Activated naive CD4-positive, alpha-beta T cell treated with anti-CD3 and anti-CD28 coated beads, Interleukin-2, amount 10 ng/mL, durations not matched to agents 7 days and 5 days (primary cell): ENCODE data around the gene ANO8.

Experiments
- CTCF ChIA-PET: fragments of 350-600 bp; sonication (Branson Sonifier 250); formaldehyde crosslinking; loops from one replicate; lab custom pipeline; 2021; ENCODE audit warnings: antibody characterized with exemption; lab: Charles Lee
- DNase-seq: peaks from one replicate; pipeline ENCODE4 v3.0.0-alpha.2; 2020
- H3K27ac Mint-ChIP-seq: one replicate; pipeline ENCODE4 v1.8.0; 2021; ENCODE audit warnings: mild to moderate bottlenecking, moderate library complexity, mixed read lengths
- H3K27me3 Mint-ChIP-seq: one replicate; pipeline ENCODE4 v1.8.0; 2021; ENCODE audit warnings: mild to moderate bottlenecking, mixed read lengths
- H3K36me3 Mint-ChIP-seq: one replicate; pipeline ENCODE4 v1.8.0; 2021; ENCODE audit warnings: mixed read lengths
- H3K4me1 Mint-ChIP-seq: one replicate; pipeline ENCODE4 v1.8.0; 2021; ENCODE audit warnings: mixed read lengths
- H3K4me3 Mint-ChIP-seq: one replicate; pipeline ENCODE4 v1.8.0; 2021; ENCODE audit warnings: mild to moderate bottlenecking, moderate library complexity, mixed read lengths
- H3K9me3 Mint-ChIP-seq: one replicate; pipeline ENCODE4 v1.8.0; 2021; ENCODE audit warnings: mixed read lengths

ANO8 gene

GRCh38 chr19:17329366-17330261, 5.0 kb downstream of the ANO8 start:
- CTCF ChIA-PET: no interaction called here
- Mint-ChIP-seq H3K4me1 (peaks cover 35% of the 10 kb centered on the region), H3K36me3 (peaks cover 14% of the 10 kb centered on the region), H3K27ac (peak overlapping the region; percentile 68), H3K4me3 (peak overlapping the region; percentile 49), H3K27me3 (peaks cover 39% of the 10 kb centered on the region), H3K9me3 (no peaks in the 10 kb centered on the region)
- DNase-seq: no peak

GRCh38 chr19:17328517-17329365, 5.9 kb downstream of the ANO8 start:
- no peak overlapping the region for H3K27ac Mint-ChIP-seq
- CTCF ChIA-PET: no interaction called here
- peak overlapping the region; percentile 60 for H3K4me3 Mint-ChIP-seq
- peaks cover 31% of the 10 kb centered on the region for H3K4me1 Mint-ChIP-seq
- no peaks in the 10 kb centered on the region for H3K9me3 Mint-ChIP-seq
- peak; percentile 56 for DNase-seq
- peaks cover 39% of the 10 kb centered on the region for H3K27me3 Mint-ChIP-seq
- peaks cover 11% of the 10 kb centered on the region for H3K36me3 Mint-ChIP-seq

GRCh38 chr19:17327654-17328516, 6.8 kb downstream of the ANO8 start:
- H3K27ac Mint-ChIP-seq: no peak overlapping the region
- CTCF ChIA-PET: interaction anchor here (1.2 kb wide), 1 partner anchor 61 kb away, joined by 3 read pairs; no protein-coding TSS in a partner anchor

GRCh38 chr19:17327068-17327653, 7.5 kb downstream of the ANO8 start:
- Mint-ChIP-seq H3K9me3 (no peaks in the 10 kb centered on the region), H3K27me3 (peaks cover 33% of the 10 kb centered on the region), H3K4me1 (peaks cover 21% of the 10 kb centered on the region), H3K27ac (no peak overlapping the region), H3K4me3 (peak overlapping the region; percentile 21), H3K36me3 (peaks cover 12% of the 10 kb centered on the region)
- DNase-seq: no peak
- CTCF ChIA-PET: interaction anchor here (0.6 to 1.8 kb wide), 4 partner anchors 18 to 520 kb away, joined by 3 to 5 read pairs (median 3); partner anchors contain the start of gene DDA1

More at GRCh38 chr19:17327654-17328516, 6.8 kb downstream of the ANO8 start:
- peaks cover 38% of the 10 kb centered on the region for H3K27me3 Mint-ChIP-seq
- peaks cover 28% of the 10 kb centered on the region for H3K4me1 Mint-ChIP-seq
- peak overlapping the region; percentile 69 for H3K4me3 Mint-ChIP-seq
- H3K36me3 Mint-ChIP-seq: peaks cover 9% of the 10 kb centered on the region
- peak; percentile 71 for DNase-seq
- H3K9me3 Mint-ChIP-seq: no peaks in the 10 kb centered on the region

GRCh38 chr19:17326595-17326966, 8.1 kb downstream of the ANO8 start:
- Mint-ChIP-seq H3K36me3 (peaks cover 12% of the 10 kb centered on the region), H3K4me1 (peaks cover 21% of the 10 kb centered on the region), H3K27ac (no peak overlapping the region), H3K27me3 (peaks cover 33% of the 10 kb centered on the region), H3K9me3 (no peaks in the 10 kb centered on the region), H3K4me3 (no peak overlapping the region)
- no peak for DNase-seq
- CTCF ChIA-PET: interaction anchor here (0.6 to 1.8 kb wide), 4 partner anchors 17 to 519 kb away, joined by 3 to 5 read pairs (median 3); partner anchors contain the start of gene DDA1

GRCh38 chr19:17325881-17326594, 8.6 kb downstream of the ANO8 start:
- H3K4me3 Mint-ChIP-seq: no peak overlapping the region

GRCh38 chr19:17325133-17325532, 9.5 kb downstream of the ANO8 start:
- DNase-seq: no peak
- Mint-ChIP-seq H3K4me3 (no peak overlapping the region), H3K27me3 (peaks cover 20% of the 10 kb centered on the region), H3K9me3 (no peaks in the 10 kb centered on the region), H3K4me1 (peaks cover 15% of the 10 kb centered on the region), H3K27ac (no peak overlapping the region), H3K36me3 (peaks cover 9% of the 10 kb centered on the region)
- CTCF ChIA-PET: interaction anchor here (1.1 to 1.8 kb wide), 2 partner anchors 16 to 61 kb away, joined by 3 to 5 read pairs; partner anchors contain the start of gene DDA1

More at GRCh38 chr19:17325881-17326594, 8.6 kb downstream of the ANO8 start:
- Mint-ChIP-seq H3K9me3 (no peaks in the 10 kb centered on the region), H3K27ac (no peak overlapping the region), H3K4me1 (peaks cover 21% of the 10 kb centered on the region), H3K27me3 (peaks cover 29% of the 10 kb centered on the region), H3K36me3 (peaks cover 12% of the 10 kb centered on the region)
- CTCF ChIA-PET: interaction anchor here (1.1 to 1.8 kb wide), 3 partner anchors 17 to 62 kb away, joined by 3 to 5 read pairs (median 3); partner anchors contain the start of gene DDA1
- DNase-seq: no peak

- H3K27me3 Mint-ChIP-seq: peaks cover 14% of the 10 kb centered on the region
- H3K36me3 Mint-ChIP-seq: peaks cover 15% of the 10 kb centered on the region
- CTCF ChIA-PET: no interaction called here
- H3K4me1 Mint-ChIP-seq: peaks cover 10% of the 10 kb centered on the region
- no peaks in the 10 kb centered on the region for H3K9me3 Mint-ChIP-seq
- H3K4me3 Mint-ChIP-seq: no peak overlapping the region
- H3K27ac Mint-ChIP-seq: no peak overlapping the region
- DNase-seq: no peak
Measured at GRCh38 chr19:17324357-17325114, 10.1 kb downstream of the ANO8 start.

- H3K9me3 Mint-ChIP-seq: no peaks in the 10 kb centered on the region
Measured at GRCh38 chr19:17323964-17324332, 10.7 kb downstream of the ANO8 start.

GRCh38 chr19:17323300-17323963, 11.2 kb downstream of the ANO8 start:
- no peak overlapping the region for H3K4me3 Mint-ChIP-seq
- DNase-seq: no peak

More at GRCh38 chr19:17323964-17324332, 10.7 kb downstream of the ANO8 start:
- CTCF ChIA-PET: no interaction called here
- DNase-seq: peak; percentile 39
- Mint-ChIP-seq H3K4me1 (peaks cover 6% of the 10 kb centered on the region), H3K36me3 (peaks cover 20% of the 10 kb centered on the region), H3K27ac (no peak overlapping the region), H3K4me3 (no peak overlapping the region), H3K27me3 (peaks cover 8% of the 10 kb centered on the region)

GRCh38 chr19:17322854-17323253, 11.8 kb downstream of the ANO8 start:
- H3K27me3 Mint-ChIP-seq: no peaks in the 10 kb centered on the region
- H3K9me3 Mint-ChIP-seq: no peaks in the 10 kb centered on the region
- peaks cover 4% of the 10 kb centered on the region for H3K4me1 Mint-ChIP-seq
- H3K36me3 Mint-ChIP-seq: peaks cover 20% of the 10 kb centered on the region
- DNase-seq: no peak
- H3K27ac Mint-ChIP-seq: peak overlapping the region; percentile 74
- no peak overlapping the region for H3K4me3 Mint-ChIP-seq
- CTCF ChIA-PET: no interaction called here

More at GRCh38 chr19:17323300-17323963, 11.2 kb downstream of the ANO8 start:
- CTCF ChIA-PET: no interaction called here
- H3K9me3 Mint-ChIP-seq: no peaks in the 10 kb centered on the region
- no peak overlapping the region for H3K27ac Mint-ChIP-seq
- peaks cover 6% of the 10 kb centered on the region for H3K4me1 Mint-ChIP-seq
- H3K36me3 Mint-ChIP-seq: peaks cover 20% of the 10 kb centered on the region
- peaks cover 3% of the 10 kb centered on the region for H3K27me3 Mint-ChIP-seq
